Liver (tissue), 9 donors: ENCODE results near the gene NBEAL2. TPM values are rescaled to one million over a fixed set of nuclear protein-coding genes. Genes with fewer than 3 reads are reported as not detected.

Experiments
- DNase-seq: peaks from one replicate; pipeline ENCODE4 v3.0.0-alpha.2; 2017; ENCODE audit warnings: low spot score
- H3K27ac ChIP-seq, 2 donors: one replicate each; pipeline ENCODE4 v1.7.0; 2013; ENCODE audit warnings: inconsistent platforms in 2 of 2, low read length in 2 of 2, control low read depth in 1 of 2, low read depth in 1 of 2, mild to moderate bottlenecking in 1 of 2
- H3K27me3 ChIP-seq, 4 donors: one replicate each; pipeline versions ENCODE4 v1.6.1 to v1.7.0; 2013; ENCODE audit warnings: low read length in 3 of 4, inconsistent platforms in 1 of 4, mild to moderate bottlenecking in 1 of 4, moderate library complexity in 1 of 4; ENCODE audit not compliant: control insufficient read depth in 4 of 4, insufficient read depth in 4 of 4
- H3K36me3 ChIP-seq, 4 donors: one replicate each; pipeline versions ENCODE4 v1.6.1 to v1.7.0; 2013; ENCODE audit warnings: low read length in 3 of 4, mild to moderate bottlenecking in 3 of 4, low read depth in 1 of 4, moderate library complexity in 1 of 4; ENCODE audit not compliant: control insufficient read depth in 4 of 4, insufficient read depth in 3 of 4
- H3K4me1 ChIP-seq, 4 donors: one replicate each; pipeline versions ENCODE4 v1.6.1 to v1.7.0; 2013; ENCODE audit warnings: low read length in 3 of 4, mild to moderate bottlenecking in 3 of 4, moderate library complexity in 1 of 4; ENCODE audit not compliant: control insufficient read depth in 4 of 4, insufficient read depth in 4 of 4
- H3K4me3 ChIP-seq, 3 donors: one replicate each; pipeline versions ENCODE4 v1.6.1 to v1.7.0; 2013; ENCODE audit warnings: low read length in 3 of 3, control low read depth in 1 of 3, low read depth in 1 of 3, mild to moderate bottlenecking in 1 of 3
- H3K9ac ChIP-seq, 2 donors: one replicate each; pipeline ENCODE4 v1.7.0; 2013; ENCODE audit warnings: low read length in 2 of 2, mild to moderate bottlenecking in 2 of 2, moderate library complexity in 2 of 2, control low read depth in 1 of 2, low read depth in 1 of 2
- H3K9me3 ChIP-seq, 4 donors: one replicate each; pipeline versions ENCODE4 v1.6.1 to v1.7.0; 2013; ENCODE audit warnings: low read length in 3 of 4; ENCODE audit not compliant: control insufficient read depth in 4 of 4
- EGR1 ChIP-seq, 2 donors: IDR thresholded peaks; 2 replicates each; pipeline ENCODE4 v1.6.1; 2016 to 2018; ENCODE audit warnings: antibody characterized with exemption in 2 of 2, low read depth in 2 of 2
- FOXA1 ChIP-seq: IDR thresholded peaks from 2 replicates; pipeline ENCODE4 v1.6.1; 2016; ENCODE audit warnings: antibody characterized with exemption
- FOXA2 ChIP-seq: IDR thresholded peaks from 2 replicates; pipeline ENCODE4 v1.6.1; 2016; ENCODE audit warnings: antibody characterized with exemption
- GABPA ChIP-seq, 2 donors: IDR thresholded peaks in 1 of 2; conservative IDR thresholded peaks in 1 of 2; 2 replicates each; pipeline ENCODE4 v1.6.1; 2016; ENCODE audit warnings: antibody characterized with exemption in 2 of 2, mild to moderate bottlenecking in 1 of 2, moderate library complexity in 1 of 2
- HNF4A ChIP-seq, 2 donors: conservative IDR thresholded peaks; 2 replicates each; pipeline ENCODE4 v1.6.1; 2016; ENCODE audit warnings: antibody characterized with exemption in 2 of 2, mild to moderate bottlenecking in 2 of 2
- HNF4G ChIP-seq: IDR thresholded peaks from 2 replicates; pipeline ENCODE4 v1.6.1; 2016; ENCODE audit warnings: antibody characterized with exemption
- JUND ChIP-seq, 2 donors: IDR thresholded peaks; 2 replicates each; pipeline ENCODE4 v1.6.1; 2016; ENCODE audit warnings: antibody characterized with exemption in 2 of 2
- NR2F2 ChIP-seq: IDR thresholded peaks from 2 replicates; pipeline ENCODE4 v1.6.1; 2016; ENCODE audit warnings: antibody characterized with exemption
- RAD21 ChIP-seq, 2 donors: IDR thresholded peaks; 2 replicates each; pipeline ENCODE4 v1.6.1; 2016; ENCODE audit warnings: antibody characterized with exemption in 2 of 2, mild to moderate bottlenecking in 2 of 2
- RXRA ChIP-seq, 2 donors: IDR thresholded peaks; 2 replicates each; pipeline ENCODE4 v1.6.1; 2017 to 2018; ENCODE audit warnings: antibody characterized with exemption in 2 of 2, mild to moderate bottlenecking in 1 of 2
- TAF1 ChIP-seq: conservative IDR thresholded peaks from 2 replicates; pipeline ENCODE4 v1.6.1; 2016; ENCODE audit warnings: antibody characterized with exemption, mild to moderate bottlenecking
- YY1 ChIP-seq: IDR thresholded peaks from 2 replicates; pipeline ENCODE4 v1.6.1; 2016; ENCODE audit warnings: antibody characterized with exemption, mild to moderate bottlenecking
- WGBS: extraction: QIAGEN DNeasy Blood & Tissue Kit; methylation state at CpG from one replicate; pipeline ENCODE4 v1.1.7; 2013; 5-methylcytosine and 5-hydroxymethylcytosine counted together
- polyA plus RNA-seq, 2 donors: library from polyadenylated mRNA; stranded (reverse) in 1 of 2; unstranded in 1 of 2; fragments of 200-250 nt in 1 of 2; fragments of >200 nt in 1 of 2; fragmentation: Nextera tagmentation in 1 of 2; extraction: Ambion mirVana in 1 of 2; gene quantifications; one replicate each; pipeline versions ENCODE4 v1.2.1 to v1.2.3, GENCODE V29; 2013 to 2015
- total RNA-seq, 2 donors: library from RNA; depleted of rRNA; stranded (reverse); fragments of >200 nt; gene quantifications; one replicate each; pipeline ENCODE4 v1.2.3, GENCODE V29; 2014
- TF ChIP-seq, protein P1 (sequence below): IDR thresholded peaks from 2 replicates; pipeline ENCODE4 v1.6.1; 2016; ENCODE audit warnings: antibody characterized with exemption
- TF ChIP-seq, protein P2 (sequence below): IDR thresholded peaks from 2 replicates; pipeline ENCODE4 v1.6.1; 2016; ENCODE audit warnings: antibody characterized with exemption, mild to moderate bottlenecking
- TF ChIP-seq, protein P3 (sequence below): fragments of 150-350 bp; IDR thresholded peaks from 2 replicates; pipeline ENCODE4 v1.5.1; 2017; ENCODE audit warnings: improper control_type of control experiment, low read depth, low read length; ENCODE audit not compliant: missing input control
- TF ChIP-seq, protein P4 (sequence below): IDR thresholded peaks from 2 replicates; pipeline ENCODE4 v1.6.1; 2016; ENCODE audit warnings: antibody characterized with exemption
- donor health status: healthy.
- donor health status: healthy.
- donor health status: healthy.
- donor health status: healthy.
- donor health status: healthy.

Gene NBEAL2
- total and polyA plus RNA-seq, 4 donors: 2.0 to 20.7 (median 7.6) TPM

DNA sequence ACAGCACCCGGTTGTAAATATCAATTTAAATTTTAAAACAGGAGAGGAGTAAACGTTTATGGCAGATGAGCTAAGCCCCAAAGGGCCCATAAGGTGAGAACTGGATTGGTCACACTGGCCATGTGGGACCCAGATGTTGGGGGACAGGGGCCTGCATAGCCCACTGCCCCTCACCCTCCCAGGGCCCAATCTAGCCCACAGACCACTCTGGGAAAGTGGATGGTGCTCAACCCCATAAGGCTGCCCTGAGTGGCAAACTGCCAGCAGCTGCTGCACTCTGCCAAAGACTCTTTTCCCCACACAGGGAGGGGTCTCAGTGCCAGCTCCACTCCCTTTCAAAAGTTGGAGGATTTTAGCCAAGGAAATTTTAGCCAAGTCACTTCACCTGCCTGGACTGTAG is 45.4 kb upstream of the NBEAL2 start:
- H3K4me1 ChIP-seq: peaks cover 30 to 68% (median 61%) of the 10 kb centered on the region in 4 donors
- DNase-seq: no peak
- peaks cover 0 to 11% (median 2%) of the 10 kb centered on the region in 4 donors for H3K36me3 ChIP-seq
- TF ChIP-seq FOXA2 (no peak), HNF4A (conservative IDR thresholded peaks at IDR 0.05) (no peak), YY1 (no peak), HNF4G (no peak), EGR1 (IDR thresholded peaks at IDR 0.05; ENCODE audit: low read depth in 2 of 2) (no peak), GABPA (IDR thresholded peaks at IDR 0.05 in 1 of 2, conservative IDR thresholded peaks at IDR 0.05 in 1 of 2) (no peak), RAD21 (IDR thresholded peaks at IDR 0.05) (no peak), NR2F2 (no peak), FOXA1 (no peak), RXRA (IDR thresholded peaks at IDR 0.05) (no peak), TAF1 (no peak)
- TF ChIP-seq, protein P1, sequence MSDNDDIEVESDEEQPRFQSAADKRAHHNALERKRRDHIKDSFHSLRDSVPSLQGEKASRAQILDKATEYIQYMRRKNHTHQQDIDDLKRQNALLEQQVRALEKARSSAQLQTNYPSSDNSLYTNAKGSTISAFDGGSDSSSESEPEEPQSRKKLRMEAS: no peak
- TF ChIP-seq, protein P2, sequence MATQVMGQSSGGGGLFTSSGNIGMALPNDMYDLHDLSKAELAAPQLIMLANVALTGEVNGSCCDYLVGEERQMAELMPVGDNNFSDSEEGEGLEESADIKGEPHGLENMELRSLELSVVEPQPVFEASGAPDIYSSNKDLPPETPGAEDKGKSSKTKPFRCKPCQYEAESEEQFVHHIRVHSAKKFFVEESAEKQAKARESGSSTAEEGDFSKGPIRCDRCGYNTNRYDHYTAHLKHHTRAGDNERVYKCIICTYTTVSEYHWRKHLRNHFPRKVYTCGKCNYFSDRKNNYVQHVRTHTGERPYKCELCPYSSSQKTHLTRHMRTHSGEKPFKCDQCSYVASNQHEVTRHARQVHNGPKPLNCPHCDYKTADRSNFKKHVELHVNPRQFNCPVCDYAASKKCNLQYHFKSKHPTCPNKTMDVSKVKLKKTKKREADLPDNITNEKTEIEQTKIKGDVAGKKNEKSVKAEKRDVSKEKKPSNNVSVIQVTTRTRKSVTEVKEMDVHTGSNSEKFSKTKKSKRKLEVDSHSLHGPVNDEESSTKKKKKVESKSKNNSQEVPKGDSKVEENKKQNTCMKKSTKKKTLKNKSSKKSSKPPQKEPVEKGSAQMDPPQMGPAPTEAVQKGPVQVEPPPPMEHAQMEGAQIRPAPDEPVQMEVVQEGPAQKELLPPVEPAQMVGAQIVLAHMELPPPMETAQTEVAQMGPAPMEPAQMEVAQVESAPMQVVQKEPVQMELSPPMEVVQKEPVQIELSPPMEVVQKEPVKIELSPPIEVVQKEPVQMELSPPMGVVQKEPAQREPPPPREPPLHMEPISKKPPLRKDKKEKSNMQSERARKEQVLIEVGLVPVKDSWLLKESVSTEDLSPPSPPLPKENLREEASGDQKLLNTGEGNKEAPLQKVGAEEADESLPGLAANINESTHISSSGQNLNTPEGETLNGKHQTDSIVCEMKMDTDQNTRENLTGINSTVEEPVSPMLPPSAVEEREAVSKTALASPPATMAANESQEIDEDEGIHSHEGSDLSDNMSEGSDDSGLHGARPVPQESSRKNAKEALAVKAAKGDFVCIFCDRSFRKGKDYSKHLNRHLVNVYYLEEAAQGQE: no peak
- TF ChIP-seq, protein P3, sequence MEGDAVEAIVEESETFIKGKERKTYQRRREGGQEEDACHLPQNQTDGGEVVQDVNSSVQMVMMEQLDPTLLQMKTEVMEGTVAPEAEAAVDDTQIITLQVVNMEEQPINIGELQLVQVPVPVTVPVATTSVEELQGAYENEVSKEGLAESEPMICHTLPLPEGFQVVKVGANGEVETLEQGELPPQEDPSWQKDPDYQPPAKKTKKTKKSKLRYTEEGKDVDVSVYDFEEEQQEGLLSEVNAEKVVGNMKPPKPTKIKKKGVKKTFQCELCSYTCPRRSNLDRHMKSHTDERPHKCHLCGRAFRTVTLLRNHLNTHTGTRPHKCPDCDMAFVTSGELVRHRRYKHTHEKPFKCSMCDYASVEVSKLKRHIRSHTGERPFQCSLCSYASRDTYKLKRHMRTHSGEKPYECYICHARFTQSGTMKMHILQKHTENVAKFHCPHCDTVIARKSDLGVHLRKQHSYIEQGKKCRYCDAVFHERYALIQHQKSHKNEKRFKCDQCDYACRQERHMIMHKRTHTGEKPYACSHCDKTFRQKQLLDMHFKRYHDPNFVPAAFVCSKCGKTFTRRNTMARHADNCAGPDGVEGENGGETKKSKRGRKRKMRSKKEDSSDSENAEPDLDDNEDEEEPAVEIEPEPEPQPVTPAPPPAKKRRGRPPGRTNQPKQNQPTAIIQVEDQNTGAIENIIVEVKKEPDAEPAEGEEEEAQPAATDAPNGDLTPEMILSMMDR: no peak
- H3K27me3 ChIP-seq: no peaks in the 10 kb centered on the region
- no peak overlapping the region for H3K4me3 ChIP-seq
- H3K27ac ChIP-seq: peak overlapping the region in 1 of 2 donors; percentile 74
- H3K9ac ChIP-seq: no peak overlapping the region
- WGBS: 83% methylated on average over 2 of the region's 2 CpGs
- no peaks in the 10 kb centered on the region for H3K9me3 ChIP-seq

DNA sequence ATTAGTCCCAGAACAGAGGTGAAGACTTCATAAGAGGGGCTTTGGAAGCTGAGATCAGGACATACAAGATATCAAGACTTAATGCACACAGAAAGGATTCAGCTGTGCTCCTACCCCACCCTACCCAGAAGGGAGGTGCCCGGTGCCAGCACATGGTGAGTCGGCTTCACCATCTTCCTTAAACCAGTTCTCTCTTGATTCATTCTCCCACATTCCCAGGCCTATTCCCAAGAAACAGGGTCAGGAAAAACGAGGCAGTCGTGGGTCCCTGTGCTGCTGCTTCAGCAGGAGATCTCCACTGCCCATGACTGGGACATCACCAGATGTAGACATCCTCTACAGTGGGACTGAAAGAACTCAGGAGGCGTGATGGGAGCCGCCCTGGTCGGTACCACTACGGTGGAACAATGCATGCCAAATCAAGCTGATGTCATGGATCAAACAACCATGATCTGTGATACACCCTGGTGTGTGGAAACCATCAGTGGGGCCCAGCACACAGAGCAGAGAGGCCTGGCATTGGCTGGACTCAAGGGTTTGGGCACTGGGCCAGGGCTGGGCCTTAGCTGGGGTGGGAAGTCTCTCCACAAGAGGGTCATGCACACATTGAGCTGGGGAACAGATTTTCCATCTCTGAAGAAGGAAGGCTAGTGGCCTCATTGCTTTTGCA is 44.8 kb upstream of the NBEAL2 start:
- peak overlapping the region; percentile 64 to 74 for H3K27ac ChIP-seq
- no peaks in the 10 kb centered on the region for H3K27me3 ChIP-seq
- TF ChIP-seq RAD21 (IDR thresholded peaks at IDR 0.05) (no peak), GABPA (IDR thresholded peaks at IDR 0.05 in 1 of 2, conservative IDR thresholded peaks at IDR 0.05 in 1 of 2) (no peak), JUND (IDR thresholded peaks at IDR 0.05) (no peak), HNF4G (no peak), TAF1 (no peak), FOXA1 (no peak), FOXA2 (no peak)
- TF ChIP-seq, protein P1: no peak
- TF ChIP-seq, protein P4, sequence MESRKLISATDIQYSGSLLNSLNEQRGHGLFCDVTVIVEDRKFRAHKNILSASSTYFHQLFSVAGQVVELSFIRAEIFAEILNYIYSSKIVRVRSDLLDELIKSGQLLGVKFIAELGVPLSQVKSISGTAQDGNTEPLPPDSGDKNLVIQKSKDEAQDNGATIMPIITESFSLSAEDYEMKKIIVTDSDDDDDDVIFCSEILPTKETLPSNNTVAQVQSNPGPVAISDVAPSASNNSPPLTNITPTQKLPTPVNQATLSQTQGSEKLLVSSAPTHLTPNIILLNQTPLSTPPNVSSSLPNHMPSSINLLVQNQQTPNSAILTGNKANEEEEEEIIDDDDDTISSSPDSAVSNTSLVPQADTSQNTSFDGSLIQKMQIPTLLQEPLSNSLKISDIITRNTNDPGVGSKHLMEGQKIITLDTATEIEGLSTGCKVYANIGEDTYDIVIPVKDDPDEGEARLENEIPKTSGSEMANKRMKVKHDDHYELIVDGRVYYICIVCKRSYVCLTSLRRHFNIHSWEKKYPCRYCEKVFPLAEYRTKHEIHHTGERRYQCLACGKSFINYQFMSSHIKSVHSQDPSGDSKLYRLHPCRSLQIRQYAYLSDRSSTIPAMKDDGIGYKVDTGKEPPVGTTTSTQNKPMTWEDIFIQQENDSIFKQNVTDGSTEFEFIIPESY: no peak
- TF ChIP-seq, protein P2: no peak
- peaks cover 30 to 68% (median 59%) of the 10 kb centered on the region in 4 donors for H3K4me1 ChIP-seq
- no peak overlapping the region for H3K9ac ChIP-seq
- H3K4me3 ChIP-seq: no peak overlapping the region
- 90% methylated on average over 8 of the region's 8 CpGs for WGBS
- peaks cover 0 to 15% (median 3%) of the 10 kb centered on the region in 4 donors for H3K36me3 ChIP-seq
- DNase-seq: no peak
- no peaks in the 10 kb centered on the region for H3K9me3 ChIP-seq
